Activated CD8-positive, alpha-beta memory T cell treated with anti-CD3 and anti-CD28 coated beads, Interleukin-2, amount 50 U/mL, for 24 hours (primary cell): ENCODE measurements around the gene ICAM3.

ENCODE experiments used
- DNase-seq: peaks from one replicate; pipeline ENCODE4 v3.0.0-alpha.2; 2020; ENCODE audit errors: extremely low read depth

Gene ICAM3

DNA sequence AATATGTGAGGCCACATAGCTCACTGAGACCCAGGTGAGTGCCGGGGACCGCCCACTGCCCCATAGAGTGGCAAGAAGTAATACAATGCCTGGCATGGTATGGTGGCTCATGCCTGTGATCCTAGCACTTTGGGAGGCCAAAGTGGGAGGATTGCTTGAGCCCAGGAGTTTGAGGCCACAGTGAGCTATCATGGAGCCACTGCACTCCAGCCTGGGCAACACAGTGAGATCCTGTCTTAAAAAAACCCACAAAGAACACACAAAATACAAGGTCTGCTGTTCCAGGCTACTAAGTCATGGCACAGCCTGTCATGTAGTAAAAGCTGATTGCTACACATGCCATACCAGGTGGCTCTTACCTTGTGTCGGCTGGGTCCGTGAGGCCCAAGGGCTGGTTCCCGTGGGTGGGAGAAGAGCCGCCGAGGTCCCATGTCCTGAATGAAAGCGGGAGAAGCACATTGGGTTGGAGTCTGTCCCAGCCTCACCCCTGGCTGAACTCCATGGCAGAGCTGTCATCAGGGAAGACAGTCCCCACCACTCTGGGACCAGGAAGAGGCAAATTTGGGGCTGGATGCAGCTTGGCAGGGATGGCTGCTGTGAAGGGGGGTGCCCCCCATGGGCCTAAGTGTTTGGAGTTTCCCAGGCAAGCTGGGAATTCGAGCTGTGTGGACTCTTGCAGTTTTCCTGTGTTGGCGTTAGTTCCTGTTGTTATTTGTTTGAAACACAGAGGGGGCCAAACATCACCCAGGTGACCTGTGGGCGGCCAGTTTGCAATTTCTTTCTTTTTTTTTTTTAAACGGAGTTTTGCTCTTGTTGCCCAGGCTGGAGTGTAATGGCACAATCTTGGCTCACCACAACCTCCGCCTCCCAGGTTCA is 20.4 kb downstream of the ICAM3 start:
- DNase-seq: no peak

DNA sequence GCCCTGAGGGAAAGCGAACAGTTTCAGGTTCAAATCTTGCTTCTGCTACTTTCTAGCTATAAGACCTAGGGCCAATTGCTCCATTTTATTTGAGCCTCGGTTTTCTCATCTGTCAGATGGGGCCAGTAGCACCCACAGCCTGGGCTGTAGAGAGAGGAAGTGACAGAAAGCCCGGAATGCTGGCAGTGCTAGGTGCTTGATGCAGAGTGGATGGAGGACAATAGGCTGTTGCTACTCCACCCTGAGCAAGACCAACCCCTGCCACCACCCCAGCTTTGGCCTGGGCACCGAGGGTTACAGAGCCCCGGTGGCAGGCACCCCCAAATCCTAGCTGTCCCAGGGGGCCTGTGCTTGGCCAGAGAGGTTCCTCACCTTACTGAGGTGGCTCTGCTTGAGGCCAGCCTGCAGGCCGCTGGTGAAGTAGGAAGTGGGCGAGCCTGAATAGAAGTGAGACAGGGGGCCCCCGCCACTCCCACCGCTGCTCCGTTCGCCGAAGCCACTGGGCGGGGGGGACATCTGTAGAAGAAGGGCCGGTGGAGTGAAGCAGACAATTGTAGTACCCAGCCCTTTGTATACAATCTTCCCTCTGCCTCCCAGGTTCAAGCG is 21.5 kb downstream of the ICAM3 start:
- no peak for DNase-seq

DNA sequence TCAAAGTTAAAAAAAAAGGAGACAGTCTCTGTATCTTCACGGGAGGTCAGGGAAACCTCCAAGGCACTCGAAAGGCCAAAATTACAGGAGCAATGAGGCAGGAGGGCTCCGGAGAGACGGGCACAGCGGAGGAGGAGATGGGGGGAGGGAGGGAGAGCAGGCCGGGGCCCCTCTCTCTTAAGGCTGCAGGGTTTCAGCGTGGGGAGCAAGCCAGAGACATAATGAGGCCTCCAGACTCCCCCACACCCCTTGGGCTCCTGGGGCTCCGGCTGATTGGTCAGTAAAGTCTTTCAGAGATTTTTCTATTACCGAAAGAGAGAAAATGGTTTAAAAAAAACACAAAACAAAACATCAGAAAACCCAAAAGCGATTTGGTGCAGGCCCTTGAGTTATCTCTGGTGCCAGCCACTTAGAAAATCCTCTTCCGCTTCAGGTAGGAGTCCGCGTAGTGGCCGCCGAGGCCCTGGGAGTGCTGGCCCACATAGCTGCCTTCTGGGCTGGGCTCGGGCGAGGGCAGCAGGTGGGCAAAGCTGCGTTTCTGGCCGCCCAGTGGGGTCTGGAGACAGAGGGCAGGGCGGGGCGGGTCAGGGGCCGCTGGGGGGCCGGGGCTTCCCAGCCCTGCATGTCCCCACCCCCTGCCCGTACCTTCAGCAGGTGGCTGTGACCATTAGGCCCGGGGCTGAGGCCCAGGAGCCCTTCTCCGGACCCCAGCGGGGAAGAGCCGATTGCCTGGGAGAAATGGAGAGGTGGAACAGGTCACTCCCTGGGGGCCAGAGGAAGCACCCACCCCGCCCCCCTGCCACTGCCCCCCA is 22.2 kb downstream of the ICAM3 start:
- no peak for DNase-seq

DNA sequence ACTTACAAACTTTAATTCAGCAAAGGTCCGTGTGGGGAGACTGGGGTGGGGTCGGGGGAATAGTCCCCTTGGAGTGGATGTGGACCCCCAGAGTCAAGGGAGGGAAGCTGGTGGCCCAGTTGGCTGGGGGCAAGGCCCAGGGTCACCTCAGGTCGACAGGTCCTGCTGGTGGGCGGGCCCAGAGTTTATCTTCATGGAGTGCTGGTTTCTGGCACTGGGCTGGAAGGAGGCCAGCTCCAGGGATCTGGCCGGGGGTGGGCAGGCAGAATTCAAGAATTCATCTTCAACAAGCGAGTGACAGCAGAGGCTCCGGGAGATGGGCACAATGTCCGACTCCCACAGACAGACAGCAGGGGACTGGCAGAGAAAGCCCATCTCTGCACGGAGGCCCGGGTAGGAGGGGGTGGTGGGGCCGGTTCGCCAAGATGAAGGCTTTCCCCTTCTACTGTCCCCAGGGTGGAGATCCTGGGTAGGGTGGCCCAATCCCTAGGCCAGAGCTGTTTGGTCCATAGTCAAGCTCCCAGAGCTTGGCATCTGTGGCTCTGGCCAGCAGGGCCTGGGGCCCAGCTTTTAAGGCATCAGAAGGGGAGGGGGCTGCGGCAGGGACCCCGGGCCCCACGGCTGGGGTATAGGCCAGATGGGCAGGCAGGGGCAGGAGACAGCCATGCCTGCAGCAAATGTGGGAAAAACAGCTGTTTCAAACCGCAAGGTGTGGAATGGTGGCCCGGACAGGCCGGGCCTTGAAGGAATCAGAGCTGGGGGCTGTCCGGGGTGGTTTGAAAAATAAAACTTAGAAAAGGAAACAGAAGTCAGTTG is 23.0 kb downstream of the ICAM3 start:
- DNase-seq: no peak

DNA sequence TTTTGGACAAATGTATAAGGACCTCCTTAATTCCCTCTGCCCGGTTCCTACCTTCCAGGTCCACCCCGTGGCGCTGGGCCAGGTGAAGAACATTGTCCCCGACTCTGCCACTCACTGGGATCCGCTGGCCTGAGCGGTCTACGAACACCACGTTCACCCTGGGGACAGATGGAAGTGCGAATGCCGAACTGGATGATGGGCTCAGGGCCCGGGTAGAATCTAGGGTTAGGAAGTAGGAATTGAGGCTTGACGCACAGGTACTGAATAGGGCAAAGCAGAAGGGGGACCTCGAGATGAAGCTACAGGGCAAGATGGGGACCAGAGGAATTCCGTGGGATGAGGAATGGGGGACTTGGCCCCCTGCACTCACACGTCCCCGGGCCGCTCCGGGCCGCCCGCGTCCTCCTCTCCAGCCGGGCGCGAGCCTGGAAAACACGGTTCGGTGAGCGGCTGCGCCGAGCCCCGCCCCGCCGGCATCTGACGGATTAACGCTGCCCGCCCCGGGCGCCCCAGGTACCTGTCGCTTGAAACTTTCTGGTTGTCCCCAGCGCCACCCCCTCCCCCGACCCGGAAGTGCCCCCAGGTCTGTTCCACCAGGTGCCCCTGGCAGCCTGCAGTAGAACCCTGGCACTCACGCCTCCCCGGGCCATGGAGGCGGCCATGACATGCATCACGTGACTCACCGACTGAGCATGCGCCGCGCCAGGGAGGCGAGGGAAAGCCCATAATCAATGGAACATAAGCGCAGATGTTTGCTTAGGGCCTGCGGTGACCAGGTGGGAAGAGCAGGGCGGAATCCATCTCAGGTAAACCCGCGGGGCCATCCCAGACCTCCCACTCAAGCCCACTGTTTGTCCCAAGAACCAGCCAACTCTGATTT is 23.8 kb downstream of the ICAM3 start, which contains the start of gene FDX2:
FDX2 (minus strand) TSS at position 681 of the 880 bp plus-strand sequence; CDS start at position 662, 19 bp downstream.
- DNase-seq: peak; percentile 88

DNA sequence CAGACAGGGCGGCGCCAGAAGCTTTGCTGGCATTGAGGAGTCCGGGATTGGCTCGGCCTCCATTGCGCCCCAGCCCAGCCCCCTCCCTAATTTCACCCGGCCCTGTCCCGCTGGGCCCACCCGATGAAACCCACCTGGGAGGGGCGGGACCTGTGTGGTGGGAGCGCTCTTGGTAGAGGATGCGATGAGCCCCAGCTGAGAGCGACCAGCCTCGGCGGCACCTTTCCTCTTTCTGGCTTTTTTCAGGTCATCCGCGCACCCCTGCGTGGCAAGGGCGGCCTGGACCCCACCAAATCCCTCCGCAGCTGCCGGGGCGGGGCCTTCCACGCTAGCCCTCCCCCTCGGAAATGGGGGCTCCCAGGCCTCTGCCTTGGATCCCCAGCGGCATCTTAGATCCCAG is 30.0 kb downstream of the ICAM3 start, which contains the start of gene ZGLP1:
ZGLP1 (minus strand) TSS at position 393 of the 400 bp plus-strand sequence.
- DNase-seq: no peak

DNA sequence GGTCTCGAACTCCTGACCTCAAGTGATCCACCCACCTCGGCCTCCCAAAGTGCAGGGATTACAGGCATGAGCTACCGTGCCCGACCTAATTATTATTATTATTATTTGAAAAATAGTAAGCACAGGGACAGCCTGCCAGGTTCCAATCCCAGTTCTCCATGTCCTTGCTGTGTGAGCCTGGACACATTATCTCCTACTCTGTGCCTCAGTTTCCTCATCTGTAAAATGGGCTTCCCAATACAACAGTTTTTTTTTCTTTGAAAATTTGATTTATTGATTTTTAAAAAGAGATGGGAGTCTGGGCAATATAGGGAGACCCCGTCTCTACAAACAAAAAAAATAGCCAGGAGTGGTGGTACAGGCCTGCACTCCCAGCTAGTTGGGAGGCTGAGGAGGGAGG is 33.1 kb downstream of the ICAM3 start:
- DNase-seq: no peak

DNA sequence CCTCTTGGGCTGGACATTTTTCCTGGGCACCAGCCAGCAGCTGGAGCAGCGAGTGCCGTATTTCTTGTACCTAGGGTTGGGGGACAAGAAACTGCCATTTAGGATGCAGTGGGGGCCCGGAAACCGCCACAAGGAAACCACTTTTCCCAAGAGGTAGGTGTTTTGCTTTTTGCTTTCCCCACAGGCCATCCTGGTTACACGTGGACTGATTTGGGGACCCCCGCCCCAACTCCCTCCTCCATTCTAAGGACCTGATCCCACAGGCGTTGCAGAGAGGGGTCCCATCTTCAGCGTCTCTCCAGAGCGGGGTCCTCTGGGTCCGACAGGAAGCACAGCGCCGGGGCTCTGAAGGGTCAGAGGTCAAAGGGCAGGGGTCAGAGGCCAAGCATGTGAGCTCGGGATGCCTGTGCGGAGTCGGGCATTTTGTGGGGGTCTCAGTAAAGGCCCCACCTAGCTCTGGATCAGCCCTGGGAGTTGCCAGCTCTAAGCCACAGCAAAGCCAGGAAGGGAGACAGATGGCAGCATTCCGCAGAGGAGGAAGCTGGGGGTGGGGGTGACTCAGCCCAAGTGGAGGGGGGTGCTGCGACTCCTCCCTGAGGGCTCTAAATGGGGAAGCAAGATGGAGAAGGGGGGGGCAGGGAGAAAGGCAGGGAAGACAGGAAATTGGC is 34.2 kb downstream of the ICAM3 start:
- no peak for DNase-seq

DNA sequence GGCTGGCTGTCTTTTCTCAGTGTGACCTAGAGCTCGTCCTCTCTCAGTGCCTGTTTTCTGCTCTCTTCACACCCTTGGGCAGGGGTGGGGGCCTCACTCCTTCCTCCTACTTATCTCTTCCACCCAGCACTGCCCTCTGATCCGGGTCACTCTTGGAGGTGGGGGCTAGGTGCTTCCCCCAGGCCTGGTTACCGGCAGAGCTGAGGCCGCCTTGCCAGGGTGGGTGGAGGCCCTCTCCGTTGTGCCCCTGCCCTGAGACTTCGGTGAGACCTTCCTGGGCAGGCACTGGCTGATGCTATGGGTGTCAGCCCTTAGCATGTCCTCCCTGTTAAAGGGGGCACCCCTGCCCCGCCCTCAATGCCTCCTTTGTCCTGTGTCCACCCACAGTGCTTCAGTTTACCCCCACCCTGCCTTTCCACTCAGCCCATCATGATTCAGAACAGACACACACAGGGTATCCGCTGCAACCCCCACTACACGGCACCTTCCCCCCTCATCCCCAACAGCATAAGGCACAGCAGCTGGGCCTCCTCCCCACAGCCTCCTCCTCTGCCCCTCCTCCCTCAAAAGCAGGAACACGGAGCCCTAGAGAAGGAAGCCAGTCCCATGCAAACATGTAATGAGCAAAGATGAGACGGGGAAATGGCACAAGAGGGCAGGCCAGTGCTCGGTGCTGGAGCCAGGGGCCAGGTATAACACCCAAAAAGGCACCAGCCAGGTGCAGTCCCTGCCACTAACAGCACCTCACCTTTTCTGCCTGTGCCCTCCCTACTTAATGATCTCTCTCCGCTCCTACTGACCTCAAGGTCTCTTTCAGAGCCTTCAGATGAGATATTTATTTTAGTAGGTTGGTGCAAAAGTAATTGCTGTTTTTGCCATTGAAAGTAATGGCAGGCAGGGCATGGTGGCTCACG is 39.6 kb downstream of the ICAM3 start:
- DNase-seq: no peak

DNA sequence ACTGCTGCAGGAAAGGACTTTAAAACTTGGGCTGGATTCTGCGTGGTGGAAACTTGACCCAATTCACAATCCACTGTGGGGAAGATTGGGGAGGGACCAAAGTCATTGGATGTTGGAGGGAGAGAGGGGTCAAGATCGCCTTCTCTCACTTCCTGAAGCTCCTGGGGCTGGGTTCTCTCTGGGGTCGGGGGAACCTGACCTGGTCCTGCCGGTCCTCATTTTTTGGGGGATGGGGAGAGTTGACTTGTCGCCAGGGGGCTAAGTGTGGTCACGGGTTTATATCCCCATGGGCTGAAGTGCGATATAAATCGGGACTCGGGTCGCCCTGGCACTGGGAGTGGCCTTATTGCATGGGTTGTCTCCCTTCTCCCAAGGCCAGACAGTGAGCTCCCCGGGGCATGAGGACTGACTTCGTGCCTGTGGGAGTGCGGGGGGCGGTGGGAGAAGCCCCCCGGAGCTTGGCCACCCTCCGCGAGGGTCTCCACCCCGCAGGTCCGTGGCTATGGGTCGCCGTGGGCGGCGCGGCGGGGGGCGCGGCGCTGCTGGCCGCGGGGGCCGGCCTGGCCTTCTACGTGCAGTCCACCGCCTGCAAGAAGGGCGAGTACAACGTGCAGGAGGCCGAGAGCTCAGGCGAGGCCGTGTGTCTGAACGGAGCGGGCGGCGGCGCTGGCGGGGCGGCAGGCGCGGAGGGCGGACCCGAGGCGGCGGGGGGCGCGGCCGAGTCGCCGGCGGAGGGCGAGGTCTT is 43.4 kb downstream of the ICAM3 start:
- no peak for DNase-seq

DNA sequence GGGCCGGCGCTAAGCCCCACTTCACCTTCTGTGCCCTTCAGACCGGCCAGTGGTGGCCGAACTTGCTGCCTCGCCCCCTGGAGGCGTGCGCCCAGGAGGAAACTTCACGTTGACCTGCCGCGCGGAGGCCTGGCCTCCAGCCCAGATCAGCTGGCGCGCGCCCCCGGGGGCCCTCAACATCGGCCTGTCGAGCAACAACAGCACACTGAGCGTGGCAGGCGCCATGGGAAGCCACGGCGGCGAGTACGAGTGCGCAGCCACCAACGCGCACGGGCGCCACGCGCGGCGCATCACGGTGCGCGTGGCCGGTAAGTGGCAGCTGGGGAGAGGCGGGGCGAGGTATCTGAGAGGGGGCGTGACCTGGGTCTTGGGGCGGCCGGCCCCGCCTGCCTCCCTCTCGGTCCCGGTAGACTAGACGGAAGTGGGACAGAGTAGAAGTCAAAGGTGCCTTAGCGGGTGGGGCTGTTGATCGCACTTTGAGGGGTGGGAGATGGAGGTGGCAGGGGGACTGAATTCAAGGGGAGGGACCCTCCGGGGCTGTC is 44.0 kb downstream of the ICAM3 start:
- DNase-seq: no peak

DNA sequence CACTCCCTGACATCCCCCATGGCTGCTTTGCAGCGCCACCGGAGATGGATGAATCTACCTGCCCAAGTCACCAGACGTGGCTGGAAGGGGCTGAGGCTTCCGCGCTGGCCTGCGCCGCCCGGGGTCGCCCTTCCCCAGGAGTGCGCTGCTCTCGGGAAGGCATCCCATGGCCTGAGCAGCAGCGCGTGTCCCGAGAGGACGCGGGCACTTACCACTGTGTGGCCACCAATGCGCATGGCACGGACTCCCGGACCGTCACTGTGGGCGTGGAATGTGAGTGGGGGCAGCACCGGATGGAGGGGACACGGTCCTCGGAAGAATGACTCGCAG is 45.1 kb downstream of the ICAM3 start:
- no peak for DNase-seq

DNA sequence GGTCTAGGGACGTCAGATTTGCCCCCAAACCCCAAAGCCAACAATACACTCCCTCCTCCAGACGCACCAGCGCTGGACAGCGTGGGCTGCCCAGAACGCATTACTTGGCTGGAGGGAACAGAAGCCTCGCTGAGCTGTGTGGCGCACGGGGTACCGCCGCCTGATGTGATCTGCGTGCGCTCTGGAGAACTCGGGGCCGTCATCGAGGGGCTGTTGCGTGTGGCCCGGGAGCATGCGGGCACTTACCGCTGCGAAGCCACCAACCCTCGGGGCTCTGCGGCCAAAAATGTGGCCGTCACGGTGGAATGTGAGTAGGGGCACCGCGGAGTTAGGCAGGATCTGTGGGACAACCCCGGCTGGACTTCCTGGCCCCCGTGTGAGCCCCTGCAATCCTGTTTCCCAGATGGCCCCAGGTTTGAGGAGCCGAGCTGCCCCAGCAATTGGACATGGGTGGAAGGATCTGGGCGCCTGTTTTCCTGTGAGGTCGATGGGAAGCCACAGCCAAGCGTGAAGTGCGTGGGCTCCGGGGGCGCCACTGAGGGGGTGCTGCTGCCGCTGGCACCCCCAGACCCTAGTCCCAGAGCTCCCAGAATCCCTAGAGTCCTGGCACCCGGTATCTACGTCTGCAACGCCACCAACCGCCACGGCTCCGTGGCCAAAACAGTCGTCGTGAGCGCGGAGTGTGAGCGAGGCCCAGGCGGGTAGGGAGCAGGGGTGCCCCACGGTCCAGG is 45.6 kb downstream of the ICAM3 start:
- DNase-seq: no peak

DNA sequence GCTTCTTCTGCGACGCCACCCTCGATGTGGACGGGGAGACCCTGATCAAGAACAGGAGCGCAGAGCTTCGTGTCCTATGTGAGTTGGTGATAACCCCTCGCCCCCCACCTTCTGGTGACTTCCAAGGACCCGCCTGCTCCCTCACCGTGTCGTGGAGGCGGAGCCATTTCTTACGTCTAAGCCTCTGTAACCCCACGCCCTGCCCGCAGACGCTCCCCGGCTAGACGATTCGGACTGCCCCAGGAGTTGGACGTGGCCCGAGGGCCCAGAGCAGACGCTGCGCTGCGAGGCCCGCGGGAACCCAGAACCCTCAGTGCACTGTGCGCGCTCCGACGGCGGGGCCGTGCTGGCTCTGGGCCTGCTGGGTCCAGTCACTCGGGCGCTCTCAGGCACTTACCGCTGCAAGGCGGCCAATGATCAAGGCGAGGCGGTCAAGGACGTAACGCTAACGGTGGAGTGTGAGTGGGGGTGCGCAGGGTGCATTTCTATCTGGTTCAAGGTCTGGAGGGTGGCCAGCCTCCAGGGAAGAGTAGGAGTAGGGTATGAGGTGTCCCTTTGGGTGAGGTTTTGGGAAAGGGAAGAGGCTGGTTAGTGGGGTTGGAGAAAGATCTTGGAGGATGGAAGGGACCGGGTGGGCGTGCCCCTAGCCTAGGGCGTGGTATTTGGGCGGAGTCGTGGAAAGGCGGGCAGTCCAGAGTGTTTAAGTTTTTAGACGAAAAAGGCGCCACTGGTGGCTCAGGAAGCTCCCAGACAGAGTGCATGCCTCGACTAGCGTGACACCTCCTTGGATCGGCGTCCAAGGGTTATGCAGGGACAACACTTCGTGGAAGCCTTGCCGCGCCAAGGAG is 46.4 kb downstream of the ICAM3 start:
- no peak for DNase-seq

DNA sequence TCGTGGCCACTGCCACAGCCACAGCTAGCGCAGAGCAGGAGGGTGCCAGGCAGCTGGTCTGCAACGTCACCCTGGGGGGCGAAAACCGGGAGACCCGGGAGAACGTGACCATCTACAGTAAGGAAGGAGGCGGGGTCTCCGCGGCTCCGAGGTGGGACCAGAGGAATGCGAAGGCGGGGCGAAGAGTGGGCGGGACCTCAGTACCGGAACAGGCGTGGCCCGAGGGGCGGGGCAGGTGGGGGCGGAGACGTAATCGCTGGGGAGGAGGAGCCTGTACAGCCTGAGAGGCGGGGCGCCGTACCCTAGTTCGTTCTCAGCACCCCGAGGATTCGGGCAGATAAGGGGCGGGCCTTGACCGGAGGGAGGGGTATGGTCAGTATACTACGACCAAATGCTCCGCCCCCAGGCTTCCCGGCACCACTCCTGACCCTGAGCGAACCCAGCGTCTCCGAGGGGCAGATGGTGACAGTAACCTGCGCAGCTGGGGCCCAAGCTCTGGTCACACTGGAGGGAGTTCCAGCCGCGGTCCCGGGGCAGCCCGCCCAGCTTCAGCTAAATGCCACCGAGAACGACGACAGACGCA is 47.1 kb downstream of the ICAM3 start:
- peak; percentile 40 for DNase-seq
